Measurements from ENCODE around the gene METTL22.

Gene METTL22

GRCh38 chr16:8619671-8620370, 1.7 kb upstream of the METTL22 start:
- TF ChIP-seq CTCF (IDR thresholded peaks at IDR 0.05; ENCODE audit: poor library complexity, severe bottlenecking), result no peak
- Histone ChIP-seq H3K4me1 (ENCODE audit: insufficient read depth, poor library complexity, severe bottlenecking) (peaks cover 19% of the 10 kb centered on the region), H3K4me3 (ENCODE audit: severe bottlenecking) (no peak overlapping the region), H3K27me3 (ENCODE audit: insufficient read depth, poor library complexity, severe bottlenecking) (no peaks in the 10 kb centered on the region), H3K27ac (ENCODE audit: poor library complexity, severe bottlenecking) (peak overlapping the region; percentile 66), H3K36me3 (ENCODE audit: low read depth) (peaks cover 11% of the 10 kb centered on the region), H3K9me3 (ENCODE audit: severe bottlenecking) (no peaks in the 10 kb centered on the region)
- ATAC-seq (ENCODE audit: low read depth) (no peak), DNase-seq (ENCODE audit: low spot score) (no peak)

- ATAC-seq (ENCODE audit: low read depth) (peak; percentile 18; the same call in 2 of the 3 replicates), DNase-seq (ENCODE audit: low spot score) (no peak)
- Histone ChIP-seq H3K36me3 (ENCODE audit: low read depth) (peaks cover 18% of the 10 kb centered on the region), H3K4me3 (ENCODE audit: severe bottlenecking) (no peak overlapping the region), H3K4me1 (ENCODE audit: insufficient read depth, poor library complexity, severe bottlenecking) (peaks cover 19% of the 10 kb centered on the region), H3K27ac (ENCODE audit: poor library complexity, severe bottlenecking) (peak overlapping the region; percentile 66), H3K9me3 (ENCODE audit: severe bottlenecking) (no peaks in the 10 kb centered on the region), H3K27me3 (ENCODE audit: insufficient read depth, poor library complexity, severe bottlenecking) (no peaks in the 10 kb centered on the region)
- no peak for TF ChIP-seq CTCF (IDR thresholded peaks at IDR 0.05; ENCODE audit: poor library complexity, severe bottlenecking)
Measured at GRCh38 chr16:8620535-8620934, 963 bp upstream of the METTL22 start.

- H3K36me3 ChIP-seq (ENCODE audit: low read depth), result peaks cover 24% of the 10 kb centered on the region
- peak overlapping the region; percentile 100 for H3K4me3 ChIP-seq (ENCODE audit: severe bottlenecking)
- peaks cover 19% of the 10 kb centered on the region for H3K4me1 ChIP-seq (ENCODE audit: insufficient read depth, poor library complexity, severe bottlenecking)
- TF ChIP-seq CTCF (IDR thresholded peaks at IDR 0.05; ENCODE audit: poor library complexity, severe bottlenecking), result no peak
- H3K9me3 ChIP-seq (ENCODE audit: severe bottlenecking), result no peaks in the 10 kb centered on the region
- ATAC-seq (ENCODE audit: low read depth), result no peak
- no peaks in the 10 kb centered on the region for H3K27me3 ChIP-seq (ENCODE audit: insufficient read depth, poor library complexity, severe bottlenecking)
- no peak for DNase-seq (ENCODE audit: low spot score)
- H3K27ac ChIP-seq (ENCODE audit: poor library complexity, severe bottlenecking), result peak overlapping the region; percentile 66
Measured at GRCh38 chr16:8621222-8621571, 301 bp upstream of the METTL22 start.

DNA sequence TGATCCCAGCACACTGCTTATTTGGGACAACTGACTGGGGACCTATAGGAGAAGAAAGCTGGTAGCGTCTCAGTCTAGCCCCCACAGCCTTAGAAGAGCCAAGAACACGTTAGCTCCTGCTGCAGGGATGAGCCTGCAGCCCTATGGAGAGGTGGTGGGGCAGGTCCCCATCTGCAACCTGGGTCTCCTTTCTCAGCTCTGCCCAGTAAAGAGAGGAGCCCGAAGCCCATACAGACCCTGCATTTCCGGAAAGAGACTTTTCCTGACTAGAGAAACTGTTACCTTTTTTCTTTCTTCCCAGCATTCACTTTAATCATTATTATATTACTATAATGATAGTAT, 788 bp downstream of the METTL22 start:
- peaks cover 19% of the 10 kb centered on the region for H3K4me1 ChIP-seq (ENCODE audit: insufficient read depth, poor library complexity, severe bottlenecking)
- TF ChIP-seq CTCF (IDR thresholded peaks at IDR 0.05; ENCODE audit: poor library complexity, severe bottlenecking), result no peak
- H3K36me3 ChIP-seq (ENCODE audit: low read depth), result peaks cover 35% of the 10 kb centered on the region
- H3K27me3 ChIP-seq (ENCODE audit: insufficient read depth, poor library complexity, severe bottlenecking), result no peaks in the 10 kb centered on the region
- H3K27ac ChIP-seq (ENCODE audit: poor library complexity, severe bottlenecking), result peak overlapping the region; percentile 66
- ATAC-seq (ENCODE audit: low read depth), result peak; percentile 4; the same call in 1 of the 3 replicates
- H3K4me3 ChIP-seq (ENCODE audit: severe bottlenecking), result peak overlapping the region; percentile 100
- no peaks in the 10 kb centered on the region for H3K9me3 ChIP-seq (ENCODE audit: severe bottlenecking)
- no peak for DNase-seq (ENCODE audit: low spot score)

- Histone ChIP-seq H3K27me3 (ENCODE audit: insufficient read depth, poor library complexity, severe bottlenecking) (no peaks in the 10 kb centered on the region), H3K4me1 (ENCODE audit: insufficient read depth, poor library complexity, severe bottlenecking) (peaks cover 19% of the 10 kb centered on the region), H3K4me3 (ENCODE audit: severe bottlenecking) (no peak overlapping the region), H3K27ac (ENCODE audit: poor library complexity, severe bottlenecking) (no peak overlapping the region), H3K9me3 (ENCODE audit: severe bottlenecking) (no peaks in the 10 kb centered on the region), H3K36me3 (ENCODE audit: low read depth) (peaks cover 49% of the 10 kb centered on the region)
- no peak for DNase-seq (ENCODE audit: low spot score)
- TF ChIP-seq CTCF (IDR thresholded peaks at IDR 0.05; ENCODE audit: poor library complexity, severe bottlenecking), result no peak
- ATAC-seq (ENCODE audit: low read depth), result no peak
Measured at GRCh38 chr16:8623634-8624033, 2.1 kb downstream of the METTL22 start.
